HepG2 (cell line): ENCODE results near the gene MPI. TPM values are rescaled to one million over a fixed set of nuclear protein-coding genes. Genes with fewer than 3 reads are reported as not detected.

Experiments used
- ASH2L ChIP-seq: fragments of 300-600, 200-600 bp; sonication (generic); IDR thresholded peaks from 2 replicates; pipeline ENCODE4 v1.7.0; 2017; ENCODE audit warnings: low read depth, mild to moderate bottlenecking, moderate library complexity, mixed read lengths, low read length; ENCODE audit not compliant: insufficient read length
- HCFC1 ChIP-seq: fragments of 150-350 bp; IDR thresholded peaks from 2 replicates; pipeline ENCODE4 v1.6.1; 2014; ENCODE audit warnings: low read depth, low read length
- JDP2 ChIP-seq: sonication (generic); formaldehyde crosslinking; IDR thresholded peaks from 2 replicates; pipeline ENCODE4 v1.8.1; 2022; ENCODE audit warnings: missing genetic modification reagents, borderline replicate concordance
- KDM5A ChIP-seq: fragments of 200-600 bp; sonication (generic); IDR thresholded peaks from 2 replicates; pipeline ENCODE4 v1.7.0; 2018; ENCODE audit warnings: antibody characterized with exemption, mild to moderate bottlenecking, low read length, borderline replicate concordance
- KDM5B ChIP-seq: sonication (generic); formaldehyde crosslinking; IDR thresholded peaks from 2 replicates; pipeline ENCODE4 v1.4.0; 2020; ENCODE audit warnings: missing genetic modification reagents, mild to moderate bottlenecking, borderline replicate concordance
- NCOR1 ChIP-seq: fragments of 200-600 bp; sonication (generic); IDR thresholded peaks from 2 replicates; pipeline ENCODE4 v1.7.0; 2017; ENCODE audit warnings: antibody characterized with exemption, low read length, borderline replicate concordance
- PAX8 ChIP-seq: sonication (generic); formaldehyde crosslinking; IDR thresholded peaks from 2 replicates; pipeline ENCODE4 v1.8.0; 2022; ENCODE audit warnings: mild to moderate bottlenecking, missing genetic modification reagents, borderline replicate concordance
- TBP ChIP-seq: sonication (generic); formaldehyde crosslinking; IDR thresholded peaks from 2 replicates; pipeline ENCODE4 v1.5.0; 2020; ENCODE audit warnings: missing genetic modification reagents
- TCF7 ChIP-seq: sonication (generic); IDR thresholded peaks from 2 replicates; pipeline ENCODE4 v1.6.1; 2016; ENCODE audit warnings: antibody characterized with exemption, low read depth
- ZFP36L1 ChIP-seq: sonication (generic); formaldehyde crosslinking; IDR thresholded peaks from 2 replicates; pipeline ENCODE4 v1.8.0; 2022; ENCODE audit warnings: mild to moderate bottlenecking, missing genetic modification reagents, moderate library complexity
- ZNF260 ChIP-seq: sonication (generic); formaldehyde crosslinking; IDR thresholded peaks from 2 replicates; pipeline ENCODE4 v1.4.0; 2020; ENCODE audit warnings: missing genetic modification reagents, low read depth, mild to moderate bottlenecking, borderline replicate concordance
- ZNF709 ChIP-seq: sonication (generic); formaldehyde crosslinking; IDR thresholded peaks from 2 replicates; pipeline ENCODE4 v1.5.0; 2020; ENCODE audit warnings: mild to moderate bottlenecking, missing genetic modification reagents
- polyA plus RNA-seq, 8 experiments: library from polyadenylated mRNA; depleted of rRNA in 3 of 8; stranded (reverse) in 7 of 8; unstranded in 1 of 8; fragments of >200 nt; fragmentation: Illumina TruSeq in 4 of 8; extraction: Trizol in 4 of 8; gene quantifications; 2 replicates each; pipeline versions ENCODE4 v1.2.1 to v1.2.3, GENCODE V29; 2011 to 2016; ENCODE audit warnings: low read depth in 4 of 8, missing spikeins in 1 of 8, mixed read lengths in 1 of 8; ENCODE audit not compliant: insufficient read depth in 1 of 8
- total RNA-seq, 5 experiments: library from RNA; depleted of rRNA; stranded (reverse); fragments of >200 nt; fragmentation: Illumina TruSeq; extraction: Trizol; gene quantifications; 2 replicates each; pipeline ENCODE4 v1.2.3, GENCODE V29; 2016; ENCODE audit warnings: low read depth in 1 of 5
- TF ChIP-seq, protein P1 (sequence below): IDR thresholded peaks from 2 replicates; pipeline ENCODE4 v1.6.1; 2018; ENCODE audit warnings: missing genetic modification reagents, mild to moderate bottlenecking, missing compliant biosample characterization
- TF ChIP-seq, protein P2 (sequence below): sonication (generic); formaldehyde crosslinking; IDR thresholded peaks from 2 replicates; pipeline ENCODE4 v1.4.0; 2020; ENCODE audit warnings: missing genetic modification reagents
- TF ChIP-seq, protein P3 (sequence below): sonication (generic); formaldehyde crosslinking; IDR thresholded peaks from 2 replicates; pipeline ENCODE4 v1.4.0; 2020; ENCODE audit warnings: missing genetic modification reagents
- TF ChIP-seq, protein P4 (sequence below): sonication (generic); formaldehyde crosslinking; IDR thresholded peaks from 2 replicates; pipeline ENCODE4 v1.4.0; 2020; ENCODE audit warnings: missing genetic modification reagents
- TF ChIP-seq, protein P5 (sequence below): IDR thresholded peaks from 2 replicates; pipeline ENCODE4 v1.6.1; 2012; ENCODE audit warnings: inconsistent platforms
- TF ChIP-seq, protein P6 (sequence below): sonication (generic); formaldehyde crosslinking; IDR thresholded peaks from 2 replicates; pipeline ENCODE4 v1.4.0; 2020; ENCODE audit warnings: missing genetic modification reagents

The MPI gene
- total and polyA plus RNA-seq, 2 of the 13 experiments (the other 11 are each of a cell fraction or from before 2014, with no cell fraction given), result 36.9 to 63.5 TPM

DNA sequence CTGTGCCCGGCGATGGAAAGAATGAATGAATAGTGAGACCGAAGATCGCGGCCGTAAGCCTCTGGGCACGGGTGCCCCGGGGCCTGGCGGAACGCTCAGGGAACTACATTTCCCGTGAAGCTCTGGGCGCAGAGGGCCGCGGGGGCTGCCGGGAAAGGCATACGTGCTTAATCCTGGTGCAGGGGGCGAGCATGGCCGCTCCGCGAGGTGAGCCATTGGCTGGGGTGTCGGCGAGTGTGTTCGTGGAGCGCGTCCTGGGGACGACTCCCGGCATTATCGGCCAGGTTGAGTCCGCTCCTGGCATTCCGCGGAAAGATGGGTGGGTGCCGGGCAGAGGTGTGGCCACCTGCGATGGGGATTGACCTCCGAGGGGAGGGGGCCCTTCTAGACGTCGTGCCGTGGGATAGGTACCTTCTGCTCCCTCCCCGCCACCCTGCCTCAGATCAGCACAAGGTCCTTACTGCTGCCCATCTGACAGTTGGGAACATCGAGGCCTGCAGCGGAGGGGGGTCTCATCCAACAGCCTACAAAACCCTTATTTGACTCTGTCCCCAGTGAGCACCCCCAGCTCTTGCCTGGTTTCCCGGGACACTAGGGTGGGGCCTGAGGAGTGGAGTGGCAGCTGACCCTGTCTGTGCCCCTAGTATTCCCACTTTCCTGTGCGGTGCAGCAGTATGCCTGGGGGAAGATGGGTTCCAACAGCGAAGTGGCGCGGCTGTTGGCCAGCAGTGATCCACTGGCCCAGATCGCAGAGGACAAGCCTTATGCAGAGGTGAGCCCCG is at the start of gene MPI (continued):
- TF ChIP-seq, protein P1, sequence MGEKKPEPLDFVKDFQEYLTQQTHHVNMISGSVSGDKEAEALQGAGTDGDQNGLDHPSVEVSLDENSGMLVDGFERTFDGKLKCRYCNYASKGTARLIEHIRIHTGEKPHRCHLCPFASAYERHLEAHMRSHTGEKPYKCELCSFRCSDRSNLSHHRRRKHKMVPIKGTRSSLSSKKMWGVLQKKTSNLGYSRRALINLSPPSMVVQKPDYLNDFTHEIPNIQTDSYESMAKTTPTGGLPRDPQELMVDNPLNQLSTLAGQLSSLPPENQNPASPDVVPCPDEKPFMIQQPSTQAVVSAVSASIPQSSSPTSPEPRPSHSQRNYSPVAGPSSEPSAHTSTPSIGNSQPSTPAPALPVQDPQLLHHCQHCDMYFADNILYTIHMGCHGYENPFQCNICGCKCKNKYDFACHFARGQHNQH (CRISPR knock-in tag), result peak; percentile 84
- TF ChIP-seq TCF7, result no peak
- TF ChIP-seq ZNF709, result peak; percentile 41; the same call in 1 of the 2 replicates
- TF ChIP-seq, protein P2, sequence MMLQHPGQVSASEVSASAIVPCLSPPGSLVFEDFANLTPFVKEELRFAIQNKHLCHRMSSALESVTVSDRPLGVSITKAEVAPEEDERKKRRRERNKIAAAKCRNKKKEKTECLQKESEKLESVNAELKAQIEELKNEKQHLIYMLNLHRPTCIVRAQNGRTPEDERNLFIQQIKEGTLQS, result peak; percentile 34; the same call in 1 of the 2 replicates
- TF ChIP-seq KDM5B (CRISPR knock-in tag), result peak; percentile 84
- TF ChIP-seq, protein P3, sequence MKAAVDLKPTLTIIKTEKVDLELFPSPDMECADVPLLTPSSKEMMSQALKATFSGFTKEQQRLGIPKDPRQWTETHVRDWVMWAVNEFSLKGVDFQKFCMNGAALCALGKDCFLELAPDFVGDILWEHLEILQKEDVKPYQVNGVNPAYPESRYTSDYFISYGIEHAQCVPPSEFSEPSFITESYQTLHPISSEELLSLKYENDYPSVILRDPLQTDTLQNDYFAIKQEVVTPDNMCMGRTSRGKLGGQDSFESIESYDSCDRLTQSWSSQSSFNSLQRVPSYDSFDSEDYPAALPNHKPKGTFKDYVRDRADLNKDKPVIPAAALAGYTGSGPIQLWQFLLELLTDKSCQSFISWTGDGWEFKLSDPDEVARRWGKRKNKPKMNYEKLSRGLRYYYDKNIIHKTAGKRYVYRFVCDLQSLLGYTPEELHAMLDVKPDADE (CRISPR knock-in tag), result no peak
- peak; percentile 90; the same call in 1 of the 2 replicates for TF ChIP-seq TBP (CRISPR knock-in tag)
- TF ChIP-seq HCFC1, result peak; percentile 94
- no peak for TF ChIP-seq JDP2 (CRISPR knock-in tag)
- TF ChIP-seq, protein P4, sequence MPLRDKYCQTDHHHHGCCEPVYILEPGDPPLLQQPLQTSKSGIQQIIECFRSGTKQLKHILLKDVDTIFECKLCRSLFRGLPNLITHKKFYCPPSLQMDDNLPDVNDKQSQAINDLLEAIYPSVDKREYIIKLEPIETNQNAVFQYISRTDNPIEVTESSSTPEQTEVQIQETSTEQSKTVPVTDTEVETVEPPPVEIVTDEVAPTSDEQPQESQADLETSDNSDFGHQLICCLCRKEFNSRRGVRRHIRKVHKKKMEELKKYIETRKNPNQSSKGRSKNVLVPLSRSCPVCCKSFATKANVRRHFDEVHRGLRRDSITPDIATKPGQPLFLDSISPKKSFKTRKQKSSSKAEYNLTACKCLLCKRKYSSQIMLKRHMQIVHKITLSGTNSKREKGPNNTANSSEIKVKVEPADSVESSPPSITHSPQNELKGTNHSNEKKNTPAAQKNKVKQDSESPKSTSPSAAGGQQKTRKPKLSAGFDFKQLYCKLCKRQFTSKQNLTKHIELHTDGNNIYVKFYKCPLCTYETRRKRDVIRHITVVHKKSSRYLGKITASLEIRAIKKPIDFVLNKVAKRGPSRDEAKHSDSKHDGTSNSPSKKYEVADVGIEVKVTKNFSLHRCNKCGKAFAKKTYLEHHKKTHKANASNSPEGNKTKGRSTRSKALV (CRISPR knock-in tag), result no peak
- no peak for TF ChIP-seq ZFP36L1 (CRISPR knock-in tag)
- TF ChIP-seq ASH2L, result peak; percentile 81
- no peak for TF ChIP-seq ZNF260 (CRISPR knock-in tag)
- TF ChIP-seq, protein P5, sequence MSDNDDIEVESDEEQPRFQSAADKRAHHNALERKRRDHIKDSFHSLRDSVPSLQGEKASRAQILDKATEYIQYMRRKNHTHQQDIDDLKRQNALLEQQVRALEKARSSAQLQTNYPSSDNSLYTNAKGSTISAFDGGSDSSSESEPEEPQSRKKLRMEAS, result peak; percentile 81
- TF ChIP-seq KDM5A, result peak; percentile 26; the same call in 1 of the 2 replicates
- TF ChIP-seq NCOR1, result no peak
- TF ChIP-seq, protein P6, sequence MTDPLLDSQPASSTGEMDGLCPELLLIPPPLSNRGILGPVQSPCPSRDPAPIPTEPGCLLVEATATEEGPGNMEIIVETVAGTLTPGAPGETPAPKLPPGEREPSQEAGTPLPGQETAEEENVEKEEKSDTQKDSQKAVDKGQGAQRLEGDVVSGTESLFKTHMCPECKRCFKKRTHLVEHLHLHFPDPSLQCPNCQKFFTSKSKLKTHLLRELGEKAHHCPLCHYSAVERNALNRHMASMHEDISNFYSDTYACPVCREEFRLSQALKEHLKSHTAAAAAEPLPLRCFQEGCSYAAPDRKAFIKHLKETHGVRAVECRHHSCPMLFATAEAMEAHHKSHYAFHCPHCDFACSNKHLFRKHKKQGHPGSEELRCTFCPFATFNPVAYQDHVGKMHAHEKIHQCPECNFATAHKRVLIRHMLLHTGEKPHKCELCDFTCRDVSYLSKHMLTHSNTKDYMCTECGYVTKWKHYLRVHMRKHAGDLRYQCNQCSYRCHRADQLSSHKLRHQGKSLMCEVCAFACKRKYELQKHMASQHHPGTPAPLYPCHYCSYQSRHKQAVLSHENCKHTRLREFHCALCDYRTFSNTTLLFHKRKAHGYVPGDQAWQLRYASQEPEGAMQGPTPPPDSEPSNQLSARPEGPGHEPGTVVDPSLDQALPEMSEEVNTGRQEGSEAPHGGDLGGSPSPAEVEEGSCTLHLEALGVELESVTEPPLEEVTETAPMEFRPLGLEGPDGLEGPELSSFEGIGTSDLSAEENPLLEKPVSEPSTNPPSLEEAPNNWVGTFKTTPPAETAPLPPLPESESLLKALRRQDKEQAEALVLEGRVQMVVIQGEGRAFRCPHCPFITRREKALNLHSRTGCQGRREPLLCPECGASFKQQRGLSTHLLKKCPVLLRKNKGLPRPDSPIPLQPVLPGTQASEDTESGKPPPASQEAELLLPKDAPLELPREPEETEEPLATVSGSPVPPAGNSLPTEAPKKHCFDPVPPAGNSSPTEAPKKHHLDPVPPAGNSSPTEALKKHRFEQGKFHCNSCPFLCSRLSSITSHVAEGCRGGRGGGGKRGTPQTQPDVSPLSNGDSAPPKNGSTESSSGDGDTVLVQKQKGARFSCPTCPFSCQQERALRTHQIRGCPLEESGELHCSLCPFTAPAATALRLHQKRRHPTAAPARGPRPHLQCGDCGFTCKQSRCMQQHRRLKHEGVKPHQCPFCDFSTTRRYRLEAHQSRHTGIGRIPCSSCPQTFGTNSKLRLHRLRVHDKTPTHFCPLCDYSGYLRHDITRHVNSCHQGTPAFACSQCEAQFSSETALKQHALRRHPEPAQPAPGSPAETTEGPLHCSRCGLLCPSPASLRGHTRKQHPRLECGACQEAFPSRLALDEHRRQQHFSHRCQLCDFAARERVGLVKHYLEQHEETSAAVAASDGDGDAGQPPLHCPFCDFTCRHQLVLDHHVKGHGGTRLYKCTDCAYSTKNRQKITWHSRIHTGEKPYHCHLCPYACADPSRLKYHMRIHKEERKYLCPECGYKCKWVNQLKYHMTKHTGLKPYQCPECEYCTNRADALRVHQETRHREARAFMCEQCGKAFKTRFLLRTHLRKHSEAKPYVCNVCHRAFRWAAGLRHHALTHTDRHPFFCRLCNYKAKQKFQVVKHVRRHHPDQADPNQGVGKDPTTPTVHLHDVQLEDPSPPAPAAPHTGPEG, result peak; percentile 47; the same call in 1 of the 2 replicates
- no peak for TF ChIP-seq PAX8 (CRISPR knock-in tag)
